GOT3 (cell line): ENCODE results near the gene PITRM1.
"Not testable (repeated sequence)": the region's sequence is repeated elsewhere in the genome, so short reads cannot be mapped to it uniquely, and the experiment has no call there.

ENCODE experiments used
- DNase-seq: peaks from one replicate; lab custom pipeline; 2025; ENCODE audit warnings: mixed read lengths; lab: John Stamatoyannopoulos, UW

Gene PITRM1

GRCh38 chr10:3172446-3173170, at the start of gene PITRM1:
Gene PITRM1, minus strand, starts transcription at chr10:3172782. Its CDS starts 10 bp downstream, at chr10:3172772.
- DNase-seq: peak; percentile 90

GRCh38 chr10:3222068-3222467, 49.5 kb upstream of the PITRM1 start:
- no peak for DNase-seq

- not testable (repeated sequence) for DNase-seq
Measured at GRCh38 chr10:3221601-3222000, 49.0 kb upstream of the PITRM1 start.

GRCh38 chr10:3220853-3221252, 48.3 kb upstream of the PITRM1 start:
- DNase-seq: no peak

GRCh38 chr10:3219021-3219628, 46.5 kb upstream of the PITRM1 start:
- DNase-seq: not testable (repeated sequence)

- no peak for DNase-seq
Measured at GRCh38 chr10:3217853-3218252, 45.3 kb upstream of the PITRM1 start.

GRCh38 chr10:3217301-3217700, 44.7 kb upstream of the PITRM1 start:
- no peak for DNase-seq

- no peak for DNase-seq
Measured at GRCh38 chr10:3215153-3215775, 42.7 kb upstream of the PITRM1 start.

- DNase-seq: no peak
Measured at GRCh38 chr10:3213758-3214515, 41.4 kb upstream of the PITRM1 start.

- no peak for DNase-seq
Measured at GRCh38 chr10:3213208-3213607, 40.6 kb upstream of the PITRM1 start.

- no peak for DNase-seq
Measured at GRCh38 chr10:3210251-3210877, 37.8 kb upstream of the PITRM1 start.

- DNase-seq: no peak
Measured at GRCh38 chr10:3208481-3209406, 36.2 kb upstream of the PITRM1 start.

- DNase-seq: no peak
Measured at GRCh38 chr10:3207351-3207750, 34.8 kb upstream of the PITRM1 start.

GRCh38 chr10:3206511-3207157, 34.1 kb upstream of the PITRM1 start:
- no peak for DNase-seq

GRCh38 chr10:3203972-3204371, 31.4 kb upstream of the PITRM1 start:
- no peak for DNase-seq

- DNase-seq: no peak
Measured at GRCh38 chr10:3203016-3203811, 30.6 kb upstream of the PITRM1 start.

GRCh38 chr10:3201796-3202195, 29.2 kb upstream of the PITRM1 start:
- no peak for DNase-seq

- DNase-seq: no peak
Measured at GRCh38 chr10:3199488-3199887, 26.9 kb upstream of the PITRM1 start.

GRCh38 chr10:3198900-3199299, 26.3 kb upstream of the PITRM1 start:
- no peak for DNase-seq
